LNCAP (cell line): ENCODE results near the gene ZNHIT6.

Experiments
- TF ChIP-seq, protein P1 (sequence below): fragments of 450-650 bp; IDR thresholded peaks from 2 replicates; pipeline ENCODE4 v1.5.1; 2017; ENCODE audit warnings: mild to moderate bottlenecking

The ZNHIT6 gene

DNA sequence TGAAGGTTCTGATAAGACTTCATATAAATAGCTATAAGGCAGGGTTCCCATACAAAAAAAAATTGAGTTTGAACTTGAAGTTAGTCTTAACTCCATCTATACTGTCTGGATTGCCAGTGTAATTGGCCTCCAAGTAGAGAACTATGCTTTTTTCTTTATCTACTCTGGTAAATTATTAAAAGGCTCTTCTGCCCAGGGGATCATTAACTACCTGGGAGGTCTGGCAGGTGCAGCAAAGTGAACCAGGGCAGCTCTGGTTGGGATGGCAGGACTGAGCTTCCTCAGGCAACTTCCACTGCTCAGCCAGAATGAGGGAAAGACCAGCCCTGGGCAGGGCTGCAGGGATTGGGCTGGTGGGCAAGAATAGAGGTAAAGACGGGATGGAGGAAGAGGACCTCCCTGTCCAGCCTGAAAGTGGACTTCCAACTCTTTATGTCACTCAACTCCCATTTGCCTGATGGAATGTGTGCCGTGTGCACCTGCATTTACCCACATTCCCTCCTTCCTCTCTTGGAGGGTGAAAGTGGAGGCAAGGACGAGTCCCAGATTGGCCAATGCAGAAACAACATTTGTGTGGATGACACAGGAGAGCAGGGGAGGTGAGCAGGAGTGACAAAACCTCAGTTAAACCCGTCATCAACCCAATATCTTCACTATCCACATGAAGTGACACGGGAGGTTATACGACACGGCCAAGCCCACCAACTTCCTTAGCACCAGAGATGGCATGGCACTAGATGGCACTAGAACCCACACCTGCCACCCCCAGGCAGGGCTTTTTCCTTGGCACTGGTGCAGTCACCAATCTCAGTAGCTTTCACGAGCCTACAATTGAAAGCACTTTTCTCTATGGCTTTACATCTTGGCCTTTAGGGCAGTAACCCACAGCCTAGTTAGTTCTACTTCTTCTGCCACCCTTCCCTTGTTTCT is 102.5 kb downstream of the ZNHIT6 start:
- TF ChIP-seq, protein P1, sequence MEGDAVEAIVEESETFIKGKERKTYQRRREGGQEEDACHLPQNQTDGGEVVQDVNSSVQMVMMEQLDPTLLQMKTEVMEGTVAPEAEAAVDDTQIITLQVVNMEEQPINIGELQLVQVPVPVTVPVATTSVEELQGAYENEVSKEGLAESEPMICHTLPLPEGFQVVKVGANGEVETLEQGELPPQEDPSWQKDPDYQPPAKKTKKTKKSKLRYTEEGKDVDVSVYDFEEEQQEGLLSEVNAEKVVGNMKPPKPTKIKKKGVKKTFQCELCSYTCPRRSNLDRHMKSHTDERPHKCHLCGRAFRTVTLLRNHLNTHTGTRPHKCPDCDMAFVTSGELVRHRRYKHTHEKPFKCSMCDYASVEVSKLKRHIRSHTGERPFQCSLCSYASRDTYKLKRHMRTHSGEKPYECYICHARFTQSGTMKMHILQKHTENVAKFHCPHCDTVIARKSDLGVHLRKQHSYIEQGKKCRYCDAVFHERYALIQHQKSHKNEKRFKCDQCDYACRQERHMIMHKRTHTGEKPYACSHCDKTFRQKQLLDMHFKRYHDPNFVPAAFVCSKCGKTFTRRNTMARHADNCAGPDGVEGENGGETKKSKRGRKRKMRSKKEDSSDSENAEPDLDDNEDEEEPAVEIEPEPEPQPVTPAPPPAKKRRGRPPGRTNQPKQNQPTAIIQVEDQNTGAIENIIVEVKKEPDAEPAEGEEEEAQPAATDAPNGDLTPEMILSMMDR, result no peak

DNA sequence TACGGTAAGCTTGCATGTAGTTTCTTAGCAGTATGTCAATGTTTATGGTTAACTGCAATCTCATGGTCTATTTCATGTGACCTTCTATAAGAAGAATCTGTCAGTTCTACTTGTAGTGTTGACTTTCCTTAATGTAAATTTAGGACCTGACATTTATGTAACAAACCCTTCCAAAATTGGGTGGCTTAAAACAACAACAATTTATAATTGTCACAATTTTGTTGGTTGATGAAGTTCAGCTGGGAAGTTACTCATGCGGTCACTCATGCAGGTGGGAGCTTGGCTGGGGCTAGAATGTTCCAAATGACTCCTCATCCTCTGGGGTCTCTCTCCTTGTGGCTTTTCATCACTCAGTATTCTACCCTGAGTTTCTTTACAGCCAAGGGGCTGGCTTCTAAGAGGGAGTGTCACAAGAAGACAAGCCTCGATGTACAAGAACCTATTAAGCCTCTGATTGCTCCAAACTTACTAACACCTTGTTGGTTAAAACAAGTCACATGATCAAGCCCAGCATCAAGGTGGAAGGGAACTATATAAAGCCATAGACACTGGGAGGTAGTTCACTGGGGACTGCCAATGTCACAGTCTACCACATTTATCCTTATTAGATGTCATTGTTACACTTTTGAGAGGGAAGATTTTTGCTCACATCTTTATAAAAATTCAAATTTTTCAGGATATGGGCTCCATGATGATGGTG is 103.8 kb downstream of the ZNHIT6 start:
- TF ChIP-seq, protein P1, result no peak

DNA sequence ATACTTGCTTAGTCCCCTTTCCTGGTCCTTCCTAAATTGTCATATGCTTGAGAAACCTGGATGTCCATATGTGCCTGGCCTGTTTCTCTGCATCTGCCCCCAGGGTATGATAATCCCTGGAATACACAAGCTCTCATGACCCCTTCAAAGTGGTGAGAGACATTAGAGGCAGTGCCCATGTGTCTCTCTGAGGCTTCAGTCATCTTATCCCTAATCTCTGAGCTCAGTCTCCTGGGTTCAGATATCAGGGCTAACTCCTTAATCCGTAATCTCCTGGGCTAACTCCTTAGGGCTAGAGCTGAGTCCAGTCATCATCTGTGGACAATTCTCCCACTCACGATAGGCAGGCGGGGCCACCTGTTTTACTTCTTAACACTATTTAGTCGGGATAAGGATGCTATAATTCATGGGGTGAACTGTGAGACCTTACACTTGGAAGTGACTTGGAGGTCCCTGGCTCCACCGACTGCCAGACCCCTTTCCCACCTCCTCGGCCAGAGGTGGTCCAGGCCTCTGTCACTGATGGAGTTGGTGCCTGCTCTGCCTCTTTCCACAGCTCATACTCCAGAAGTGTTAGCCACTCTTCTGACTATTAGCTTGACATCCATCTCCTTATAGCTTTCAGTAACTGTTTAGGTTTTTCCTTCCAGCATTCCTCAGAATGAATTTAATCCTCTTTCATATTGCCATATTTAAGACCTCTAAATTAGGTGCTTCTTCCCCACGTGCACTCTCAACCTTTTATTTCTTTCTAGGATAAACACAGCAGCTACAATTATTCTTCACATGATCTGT is 105.0 kb downstream of the ZNHIT6 start:
- TF ChIP-seq, protein P1, result no peak

DNA sequence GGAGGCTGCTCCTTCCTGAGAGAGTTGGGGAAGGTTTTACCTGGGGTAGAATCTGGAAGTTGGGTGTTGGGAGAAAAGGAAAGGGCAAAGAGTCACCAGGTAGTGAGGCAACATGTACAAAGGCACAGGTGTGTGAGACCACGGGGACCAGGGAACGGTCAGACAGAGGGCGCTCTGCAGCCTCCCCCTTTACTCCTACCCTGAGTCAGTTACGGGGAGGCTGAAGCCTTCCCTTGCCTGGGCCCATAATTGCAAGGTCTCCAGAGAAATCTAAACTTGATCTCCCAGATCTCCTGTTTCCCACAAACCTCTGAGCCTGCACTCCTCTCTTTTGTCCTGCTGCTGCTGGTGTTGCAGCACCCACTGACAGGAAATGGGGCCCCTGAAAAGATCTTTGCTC is 105.7 kb downstream of the ZNHIT6 start:
- TF ChIP-seq, protein P1, result no peak

DNA sequence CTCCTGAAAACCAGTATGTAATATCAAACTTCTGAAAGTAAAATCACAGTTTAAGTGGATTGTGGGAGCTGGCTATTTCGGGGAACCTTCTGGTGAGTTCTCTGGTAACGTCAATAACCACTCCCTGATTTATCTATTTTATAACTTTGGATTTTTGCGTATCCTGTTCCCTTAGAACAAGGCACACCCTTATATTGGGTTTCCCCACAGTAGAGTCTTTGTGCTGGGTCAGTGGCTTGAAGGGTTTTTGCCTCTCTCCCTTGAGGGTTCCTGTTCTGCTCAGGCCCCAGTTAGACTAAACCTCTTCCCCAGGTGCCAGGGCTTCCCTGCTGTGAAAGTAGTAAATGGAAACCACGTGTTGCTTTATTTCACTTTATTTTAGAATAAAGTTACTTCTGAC is 106.3 kb downstream of the ZNHIT6 start:
- TF ChIP-seq, protein P1, result no peak

DNA sequence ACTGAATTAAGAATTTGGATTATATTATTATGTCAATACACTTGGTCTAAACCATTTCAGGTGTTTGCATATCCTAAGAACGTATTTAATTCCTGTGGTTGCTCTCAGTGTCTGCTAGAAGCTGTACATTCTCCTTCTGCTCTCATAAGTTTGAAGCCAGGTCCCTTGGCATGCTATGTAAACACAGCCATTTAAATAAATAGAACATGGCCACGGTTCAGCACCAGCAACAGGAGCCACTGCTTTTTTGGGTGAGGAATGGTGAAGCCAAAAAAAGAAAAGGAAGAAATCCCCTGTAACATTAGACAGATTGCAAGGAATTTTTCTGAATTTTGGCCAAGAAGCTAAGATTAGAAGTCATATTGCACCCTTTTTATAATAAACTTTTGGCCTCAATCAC is 108.6 kb downstream of the ZNHIT6 start:
- TF ChIP-seq, protein P1, result no peak
